GM08714 (cell line): ENCODE measurements around the gene CAMKK1.

Experiments
- H3K4me3 ChIP-seq: fragments of 200-500 bp; sonication (Bioruptor generic); 2 replicates; pipeline ENCODE4 v1.5.1; 2014; ENCODE audit warnings: mild to moderate bottlenecking, low read length, inconsistent platforms
- ZNF274 ChIP-seq: IDR thresholded peaks from 2 replicates; pipeline ENCODE4 v1.6.1; 2012; ENCODE audit warnings: mild to moderate bottlenecking, low read depth, low read length

The CAMKK1 gene

DNA sequence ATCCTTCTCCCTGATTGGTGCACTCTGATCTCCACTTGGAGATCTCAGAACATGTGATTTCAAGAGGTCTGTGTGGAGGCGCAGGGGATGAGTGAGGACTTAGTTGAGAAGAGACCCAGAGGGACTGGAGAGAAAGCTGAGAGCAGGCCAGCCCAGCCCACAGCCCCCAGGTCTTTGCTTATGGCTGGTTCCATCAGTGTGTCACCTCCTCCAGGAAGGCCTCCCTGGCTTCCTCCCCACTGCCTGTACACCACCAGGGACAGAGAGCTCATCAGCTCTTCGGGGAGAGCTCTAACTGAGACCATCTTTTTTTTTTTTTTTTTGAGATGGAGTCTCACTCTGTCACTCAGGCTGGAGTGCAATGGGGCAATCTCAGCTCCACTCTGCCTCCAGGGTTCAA lies 20.0 kb upstream of the CAMKK1 start:
- no peak for TF ChIP-seq ZNF274
- no peak overlapping the region for H3K4me3 ChIP-seq

DNA sequence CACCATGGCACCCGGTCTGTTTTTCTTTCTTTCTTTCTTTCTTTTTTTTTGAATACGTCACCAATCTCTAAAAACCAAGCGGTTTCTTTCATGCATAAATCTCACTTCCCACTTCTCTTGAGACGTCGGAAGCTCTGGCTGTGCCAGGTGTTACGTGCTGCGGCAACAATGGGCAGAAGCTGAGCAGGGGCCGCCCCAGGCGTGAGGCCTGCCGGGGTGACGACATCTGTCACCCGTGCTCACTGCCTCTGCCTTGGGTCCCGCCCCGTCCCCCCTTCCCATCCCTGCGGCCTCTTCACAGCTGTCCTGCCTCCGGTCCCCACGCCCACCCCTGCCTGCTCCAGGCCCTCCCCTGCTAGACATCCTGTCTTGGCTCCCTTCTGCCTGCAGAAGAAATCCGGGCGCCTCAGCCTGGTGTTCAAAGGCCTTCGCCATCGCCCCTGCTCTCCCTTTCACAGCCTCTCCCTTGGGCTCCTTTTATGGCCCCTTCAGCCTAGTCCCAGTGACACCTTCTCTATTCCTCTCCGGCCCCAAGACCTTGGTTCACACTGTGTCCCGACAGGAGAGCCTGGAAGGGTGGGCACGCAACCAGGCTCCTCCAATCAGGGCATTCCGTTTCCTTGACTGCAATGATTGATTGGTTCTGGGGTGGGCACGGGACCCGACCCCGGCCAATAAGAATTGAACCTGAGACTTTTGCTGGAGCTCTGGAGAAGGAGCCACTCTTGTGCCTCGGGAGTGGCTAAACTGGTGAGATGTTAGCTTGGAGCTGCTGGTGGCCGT lies 18.6 kb upstream of the CAMKK1 start:
- H3K4me3 ChIP-seq, result peak overlapping the region; percentile 11; the same call in 1 of the 2 replicates
- TF ChIP-seq ZNF274, result no peak

DNA sequence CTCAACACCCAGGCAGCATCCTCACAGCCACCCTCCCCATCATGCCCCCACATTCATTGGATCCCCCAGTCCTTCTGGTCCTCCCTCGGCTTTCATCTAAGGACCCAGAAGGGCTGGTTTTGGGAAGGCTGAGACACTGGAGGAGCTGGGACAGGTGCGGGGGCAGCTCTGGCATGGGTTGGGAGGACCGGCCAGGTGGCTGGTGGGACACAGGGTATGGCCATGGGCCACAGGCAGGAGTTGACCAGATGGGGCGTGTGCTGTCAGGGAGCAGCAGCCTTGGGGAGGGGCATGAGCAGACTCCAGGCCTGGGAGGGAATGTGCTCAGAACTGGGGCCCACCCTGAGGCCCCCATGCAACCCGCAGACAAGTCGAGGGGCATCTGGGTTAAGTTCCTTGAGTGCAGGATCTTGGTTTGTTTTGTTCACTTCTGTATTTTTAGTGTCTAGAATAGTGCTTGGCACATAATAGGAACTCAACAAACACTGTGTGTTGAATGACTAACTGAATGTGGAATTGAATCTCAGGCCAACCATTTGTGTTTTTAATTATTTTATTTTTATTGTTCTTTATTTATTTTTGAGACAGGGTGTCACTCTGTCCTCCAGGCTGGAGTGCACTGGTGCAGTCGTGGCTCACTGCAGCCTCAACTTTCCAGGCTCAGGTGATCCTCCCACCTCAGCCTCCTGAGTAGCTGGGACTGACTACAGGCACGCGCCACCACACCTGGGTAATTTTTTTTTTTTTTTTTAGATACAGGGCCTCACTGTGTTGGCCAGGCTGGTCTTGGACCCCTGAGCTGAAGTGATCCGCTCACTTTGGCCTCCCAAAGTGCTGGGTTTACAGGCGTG lies 17.8 kb upstream of the CAMKK1 start:
- TF ChIP-seq ZNF274, result no peak
- peak overlapping the region; percentile 11; the same call in 1 of the 2 replicates for H3K4me3 ChIP-seq

DNA sequence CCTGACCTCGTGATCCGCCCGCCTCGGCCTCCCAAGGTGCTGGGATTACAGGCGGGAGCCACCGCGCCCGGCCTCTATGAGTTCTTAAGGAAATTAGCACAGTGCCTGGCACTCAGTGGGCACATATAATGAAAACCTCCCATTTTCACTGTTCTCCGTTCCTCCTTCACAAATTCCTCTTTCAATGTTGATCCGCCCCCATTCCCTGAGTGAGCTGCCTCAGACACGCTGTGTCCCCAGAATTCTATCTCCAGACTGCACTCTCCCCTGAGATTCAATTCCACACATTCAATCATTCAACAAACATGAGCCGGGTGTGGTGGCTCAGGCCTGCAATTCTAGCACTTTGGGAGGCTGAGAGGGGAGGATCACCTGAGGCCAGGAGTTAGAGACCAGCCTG lies 16.4 kb upstream of the CAMKK1 start:
- TF ChIP-seq ZNF274, result no peak
- H3K4me3 ChIP-seq, result no peak overlapping the region

DNA sequence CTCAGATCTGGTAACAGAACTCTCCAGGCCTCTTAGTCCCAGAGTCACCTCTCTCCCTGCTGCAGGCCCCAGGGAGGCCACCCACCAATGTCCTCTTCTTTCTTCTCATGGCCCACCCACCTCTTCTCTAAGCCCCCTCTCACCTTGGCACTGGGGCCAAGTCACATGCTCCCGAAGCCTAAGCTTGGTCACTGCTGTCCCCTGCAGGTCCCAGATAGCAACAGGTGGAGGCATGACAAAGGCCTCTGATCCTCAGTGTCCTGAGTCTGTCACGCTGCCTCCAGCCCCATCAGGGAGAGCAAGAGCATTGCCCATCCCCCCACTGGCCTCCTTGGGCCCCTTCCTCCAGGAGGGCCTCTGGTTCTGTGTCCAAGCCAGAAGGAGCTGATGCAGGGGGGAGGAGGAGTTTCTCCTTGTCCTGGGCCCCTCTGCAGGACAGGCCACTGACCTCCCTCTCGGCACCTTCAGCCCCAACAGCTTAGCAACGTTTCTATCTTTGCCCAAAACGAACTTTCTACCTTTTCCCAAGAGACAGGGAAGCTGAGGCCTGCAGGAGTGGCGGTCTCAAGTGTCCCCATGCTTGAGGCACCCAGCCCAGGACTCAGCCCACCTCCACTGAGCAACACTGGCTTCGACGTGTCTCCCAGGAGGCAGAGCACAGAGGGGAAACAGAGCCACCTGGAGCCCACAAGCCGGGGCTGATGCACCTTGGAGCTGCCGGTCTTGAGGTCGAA lies 14.8 kb upstream of the CAMKK1 start:
- no peak for TF ChIP-seq ZNF274
- no peak overlapping the region for H3K4me3 ChIP-seq

DNA sequence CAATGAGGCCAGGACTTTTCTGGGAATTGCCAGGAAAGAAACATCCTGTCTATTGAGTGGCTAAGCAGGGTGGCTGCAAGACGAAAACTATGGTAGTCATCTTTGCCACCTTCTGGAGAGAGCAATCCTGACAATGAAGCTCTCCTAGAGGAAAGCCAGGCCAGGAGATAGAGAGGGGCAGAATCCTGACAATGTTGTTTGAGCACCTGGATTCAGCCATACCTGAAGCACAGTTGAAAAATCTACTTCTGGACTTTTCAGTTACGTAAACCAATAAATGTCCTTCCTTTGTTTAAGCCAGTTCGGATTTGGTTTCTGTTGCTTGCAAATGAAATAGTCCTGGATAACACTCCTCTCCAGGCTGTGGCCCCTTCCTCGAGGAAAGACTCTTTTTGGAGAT lies 14.0 kb upstream of the CAMKK1 start:
- no peak overlapping the region for H3K4me3 ChIP-seq
- TF ChIP-seq ZNF274, result no peak

DNA sequence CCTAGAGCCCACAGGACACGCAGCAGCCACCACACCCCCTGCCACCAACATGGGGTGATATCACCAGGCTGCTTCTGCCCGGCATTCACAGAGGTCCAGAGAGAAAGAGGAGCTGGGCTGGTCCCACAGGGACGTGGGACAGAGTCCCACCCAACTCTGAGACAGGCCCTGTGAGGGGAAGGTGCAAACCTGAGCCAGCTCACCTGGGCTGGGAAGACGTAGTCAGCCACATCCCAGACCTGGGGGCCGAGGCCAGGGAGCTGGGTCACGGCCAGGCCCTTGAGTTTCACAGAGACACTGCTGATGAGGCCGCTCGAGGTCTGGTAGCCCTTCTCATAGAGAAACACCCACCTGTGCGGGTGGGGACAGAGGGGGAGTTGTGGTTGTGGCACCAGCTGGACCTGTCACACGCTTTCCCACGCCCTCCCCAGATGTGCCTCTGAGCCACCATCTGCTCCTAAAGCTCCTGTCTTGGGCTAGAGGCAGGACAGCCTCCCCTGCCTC lies 12.2 kb upstream of the CAMKK1 start:
- TF ChIP-seq ZNF274, result no peak
- no peak overlapping the region for H3K4me3 ChIP-seq

DNA sequence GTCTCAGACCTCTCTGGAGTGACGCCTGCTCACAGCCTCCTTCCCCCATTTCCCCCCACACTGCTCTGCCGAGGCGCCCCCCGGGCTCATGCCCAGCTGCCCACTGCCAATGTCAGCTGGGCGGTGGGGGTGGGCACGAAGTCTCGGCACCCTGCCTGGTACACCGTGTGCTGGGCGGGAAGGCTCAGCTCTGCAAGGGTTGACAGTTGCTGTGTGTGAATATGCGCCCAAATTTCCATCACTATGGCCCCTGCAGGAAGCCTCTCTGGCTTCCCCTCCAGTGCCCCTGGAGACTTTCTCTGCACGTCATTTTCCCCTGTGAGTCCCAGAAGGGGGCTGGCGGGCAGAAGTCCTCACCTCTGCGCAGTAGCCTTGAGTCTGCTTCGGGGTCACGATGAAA lies 11.6 kb upstream of the CAMKK1 start:
- no peak for TF ChIP-seq ZNF274
- H3K4me3 ChIP-seq, result no peak overlapping the region

DNA sequence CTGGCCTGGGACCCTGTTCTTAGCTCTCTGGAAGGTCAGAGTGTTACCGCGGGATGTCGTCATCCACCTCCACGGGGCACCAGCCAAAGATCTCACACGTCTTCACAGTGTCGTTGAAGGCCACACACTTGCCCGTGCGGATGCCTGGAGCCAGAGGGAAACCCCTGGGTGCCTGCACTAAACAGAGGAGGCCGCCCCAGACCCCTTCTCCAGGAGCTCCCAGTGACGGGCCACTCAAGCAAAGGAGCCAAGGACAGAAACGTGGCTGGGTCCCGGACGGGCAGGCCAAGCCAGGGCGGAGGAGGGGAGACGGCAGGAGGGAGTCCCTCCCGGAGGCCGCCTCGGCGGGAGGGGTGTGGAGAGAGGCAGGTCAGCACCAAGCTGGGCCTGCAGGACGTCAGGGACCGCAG lies 11.0 kb upstream of the CAMKK1 start:
- no peak for TF ChIP-seq ZNF274

DNA sequence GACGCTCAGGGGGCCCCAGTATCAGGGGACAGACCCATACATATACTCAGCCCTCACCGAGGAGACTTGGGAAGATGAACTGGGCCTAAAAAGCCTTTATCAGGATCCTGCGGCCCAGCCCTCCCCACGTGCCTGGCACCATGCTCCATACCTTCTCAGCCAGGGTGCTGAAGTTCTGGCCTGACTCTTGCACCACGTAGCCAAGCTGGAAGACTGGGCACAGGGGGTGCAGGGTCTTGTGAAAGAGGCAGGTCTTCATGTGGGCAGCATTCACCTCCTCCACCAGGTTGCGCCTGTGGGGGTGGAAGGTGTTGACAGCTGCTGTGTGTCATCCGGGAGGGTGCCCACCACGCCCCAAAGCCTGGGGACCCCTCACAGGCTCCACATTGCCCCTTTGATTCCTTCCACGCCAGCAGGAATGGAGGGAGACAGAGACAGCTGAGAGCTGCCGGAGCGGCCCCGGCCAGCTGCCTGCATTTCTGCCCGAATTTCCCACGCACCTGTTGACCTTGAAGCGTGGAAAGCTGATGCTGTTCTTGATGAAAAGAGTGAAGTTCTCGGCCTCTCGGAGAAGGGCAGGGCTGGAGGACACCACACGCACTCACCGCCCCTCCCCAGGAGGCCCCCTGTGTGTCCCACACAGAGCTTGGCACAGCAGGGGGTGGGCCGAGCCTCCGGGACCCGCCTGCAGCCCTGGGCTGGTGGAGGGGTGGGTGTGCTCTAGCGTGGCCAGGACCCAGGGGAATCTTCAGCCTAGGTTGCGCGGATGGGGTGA lies 10.4 kb upstream of the CAMKK1 start:
- H3K4me3 ChIP-seq, result no peak overlapping the region
- no peak for TF ChIP-seq ZNF274

More for the DNA sequence above, 11.0 kb upstream of the CAMKK1 start:
- H3K4me3 ChIP-seq, result no peak overlapping the region

DNA sequence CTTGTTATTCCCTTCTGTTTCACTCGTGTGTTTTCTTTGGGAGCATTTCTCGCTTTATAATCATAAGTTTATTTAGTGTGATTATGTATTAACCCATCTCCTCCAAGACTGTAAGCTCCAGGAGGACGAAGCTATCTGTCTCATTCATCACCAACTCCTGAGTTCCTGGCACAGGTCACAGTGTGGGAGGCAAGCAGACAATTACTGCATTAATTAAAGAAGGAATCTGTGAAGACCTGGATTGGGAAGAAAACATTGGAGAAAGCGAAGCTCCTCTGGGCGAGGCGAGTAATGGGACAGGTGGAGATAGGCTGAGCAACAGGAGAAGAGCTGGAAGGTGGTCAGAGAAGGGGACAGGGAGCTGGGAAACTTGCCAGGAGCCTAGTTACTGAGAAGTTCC lies 7.8 kb upstream of the CAMKK1 start:
- TF ChIP-seq ZNF274, result no peak
- no peak overlapping the region for H3K4me3 ChIP-seq

DNA sequence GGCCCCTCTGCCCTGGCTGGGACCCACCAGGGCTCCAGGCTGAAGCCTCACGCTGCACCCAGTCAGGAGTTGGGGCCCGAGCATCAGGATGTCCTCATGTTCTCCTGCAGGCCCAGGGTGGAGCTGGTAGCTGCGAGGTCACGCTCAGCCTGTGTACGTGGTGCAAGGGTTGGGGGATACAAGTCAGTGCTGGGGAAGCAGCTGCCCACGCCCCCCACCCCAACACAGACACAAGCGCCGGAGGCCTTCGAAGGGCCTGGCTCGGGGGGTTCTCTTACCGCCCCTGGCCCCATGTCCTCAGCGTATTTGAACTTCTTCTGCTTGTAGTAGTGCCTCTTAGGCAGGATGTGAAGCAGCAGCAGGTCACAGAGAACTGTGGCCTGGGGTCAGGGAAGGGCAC lies 4.9 kb upstream of the CAMKK1 start:
- no peak for TF ChIP-seq ZNF274
- no peak overlapping the region for H3K4me3 ChIP-seq

DNA sequence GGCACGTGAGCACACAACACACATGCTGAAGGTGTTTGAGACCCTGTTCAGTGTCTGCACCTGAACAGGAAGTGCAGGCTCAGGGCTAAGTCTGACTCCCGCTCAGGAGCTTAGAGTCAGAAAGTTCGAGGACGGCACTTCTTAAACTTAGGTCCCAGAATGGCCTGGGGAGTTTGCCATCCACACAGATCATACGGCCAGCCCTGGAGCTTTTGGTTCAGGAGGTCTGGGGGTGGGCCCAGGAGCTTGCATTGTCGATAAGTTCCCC lies 4.0 kb upstream of the CAMKK1 start:
- no peak for TF ChIP-seq ZNF274
- H3K4me3 ChIP-seq, result no peak overlapping the region
